HG02885 (cell line): ENCODE data around the gene MFF.

Source experiments
- ATAC-seq: cut with Tn5 transposase; IDR thresholded peaks from one replicate; pipeline ENCODE4 v1.9.1; 2021; ENCODE audit warnings: mild to moderate bottlenecking; ENCODE audit not compliant: unreplicated experiment, poor library complexity

The MFF gene

GRCh38 chr2:227324995-227325838 lies at the start of gene MFF:
MFF (plus strand) TSS chr2:227325251; CDS start chr2:227330666, 5,415 bp downstream.
- peak; percentile 98 for ATAC-seq

GRCh38 chr2:227280895-227281294 lies 44.2 kb upstream of the MFF start:
- no peak for ATAC-seq

- ATAC-seq: no peak
Measured at GRCh38 chr2:227285741-227286236, 39.3 kb upstream of the MFF start.

- ATAC-seq: no peak
Measured at GRCh38 chr2:227287771-227288170, 37.3 kb upstream of the MFF start.

- no peak for ATAC-seq
Measured at GRCh38 chr2:227292314-227292713, 32.7 kb upstream of the MFF start.

- no peak for ATAC-seq
Measured at GRCh38 chr2:227293531-227293930, 31.5 kb upstream of the MFF start.

- ATAC-seq: no peak
Measured at GRCh38 chr2:227295806-227296205, 29.2 kb upstream of the MFF start.

GRCh38 chr2:227296671-227297405 lies 28.2 kb upstream of the MFF start:
- no peak for ATAC-seq

- ATAC-seq: no peak
Measured at GRCh38 chr2:227301523-227301922, 23.5 kb upstream of the MFF start.

GRCh38 chr2:227308784-227309183 lies 16.3 kb upstream of the MFF start:
- ATAC-seq: peak; percentile 91

- ATAC-seq: no peak
Measured at GRCh38 chr2:227310756-227311110, 14.3 kb upstream of the MFF start.

GRCh38 chr2:227311861-227312506 lies 13.1 kb upstream of the MFF start:
- no peak for ATAC-seq

GRCh38 chr2:227312579-227312978 lies 12.5 kb upstream of the MFF start:
- ATAC-seq: no peak

- no peak for ATAC-seq
Measured at GRCh38 chr2:227313310-227313709, 11.7 kb upstream of the MFF start.

- ATAC-seq: no peak
Measured at GRCh38 chr2:227317834-227318233, 7.2 kb upstream of the MFF start.

GRCh38 chr2:227320305-227321094 lies 4.6 kb upstream of the MFF start:
- no peak for ATAC-seq

GRCh38 chr2:227322530-227323205 lies 2.4 kb upstream of the MFF start:
- ATAC-seq: no peak

- no peak for ATAC-seq
Measured at GRCh38 chr2:227323818-227324217, 1.2 kb upstream of the MFF start.

GRCh38 chr2:227324642-227324994 lies 433 bp upstream of the MFF start:
- peak; percentile 18 for ATAC-seq

- peak; percentile 6 for ATAC-seq
Measured at GRCh38 chr2:227325839-227326195, 766 bp downstream of the MFF start.
